OCI-LY7 (cell line): Measurements from ENCODE around the gene LAMB3. TPM values are rescaled to one million over a fixed set of nuclear protein-coding genes. Genes with fewer than 3 reads are reported as not detected.

Experiments used
- BruUV-seq: library from RNA; stranded (reverse); fragments of 400-500 nt; replicated peaks from 2 replicates; lab custom pipeline; 2021; lab: Mats Ljungman, UMichigan
- CTCF ChIA-PET: fragments of 300-600 bp; sonication (Branson Sonifier 250); formaldehyde crosslinking; loops from one replicate; lab custom pipeline; 2022; ENCODE audit warnings: antibody characterized with exemption; ENCODE audit not compliant: unreplicated experiment; lab: Charles Lee
- POLR2A ChIA-PET: fragments of 300-600 bp; sonication (Branson Sonifier 250); formaldehyde crosslinking; loops from one replicate; lab custom pipeline; 2022; ENCODE audit warnings: antibody characterized with exemption; lab: Charles Lee
- DNase-seq: peaks from one replicate; pipeline ENCODE4 v3.0.0-alpha.2; 2015; ENCODE audit warnings: low spot score
- H2AFZ ChIP-seq: fragments of 200-600 bp; sonication (generic), shearing (Covaris generic); 2 replicates; pipeline ENCODE4 v1.6.1; 2014; ENCODE audit warnings: mild to moderate bottlenecking, antibody characterized with exemption, low read length, moderate library complexity
- H3K27ac ChIP-seq: fragments of 200-600 bp; sonication (generic); 2 replicates; pipeline ENCODE4 v1.5.1; 2014; ENCODE audit warnings: mixed run types, low read depth, mild to moderate bottlenecking, moderate library complexity, low read length, inconsistent platforms; ENCODE audit not compliant: poor library complexity, severe bottlenecking
- H3K36me3 ChIP-seq: fragments of 200-600 bp; sonication (generic); 2 replicates; pipeline ENCODE4 v1.6.1; 2014; ENCODE audit warnings: mild to moderate bottlenecking, antibody characterized with exemption, low read length, moderate library complexity, mixed read lengths; ENCODE audit not compliant: insufficient read depth
- H3K4me1 ChIP-seq: fragments of 200-600 bp; sonication (generic); 2 replicates; pipeline ENCODE4 v1.5.1; 2014; ENCODE audit warnings: mild to moderate bottlenecking, low read length; ENCODE audit not compliant: insufficient read depth, poor library complexity, severe bottlenecking
- H3K4me2 ChIP-seq: fragments of 200-600 bp; sonication (generic); 2 replicates; pipeline ENCODE4 v1.6.1; 2014; ENCODE audit warnings: mild to moderate bottlenecking, low read length
- H3K4me3 ChIP-seq: fragments of 200-600 bp; sonication (generic); 2 replicates; pipeline ENCODE4 v1.5.1; 2014; ENCODE audit warnings: mild to moderate bottlenecking, low read depth, low read length; ENCODE audit not compliant: poor library complexity, severe bottlenecking
- H3K79me2 ChIP-seq: fragments of 200-600 bp; sonication (generic); 2 replicates; pipeline ENCODE4 v1.6.1; 2016; ENCODE audit warnings: low read depth, mild to moderate bottlenecking, low read length, moderate library complexity, mixed read lengths; ENCODE audit not compliant: insufficient read depth
- H3K9me2 ChIP-seq: fragments of 200-600 bp; sonication (generic); 2 replicates; pipeline ENCODE4 v1.6.1; 2016; ENCODE audit warnings: mild to moderate bottlenecking, low read length, mixed read lengths; ENCODE audit not compliant: insufficient read depth
- H3K9me3 ChIP-seq: fragments of 200-600 bp; sonication (generic); 2 replicates; pipeline ENCODE4 v1.6.1; 2014; ENCODE audit warnings: mild to moderate bottlenecking, mixed run types, low read length, mixed read lengths
- H4K20me1 ChIP-seq: fragments of 200-600 bp; sonication (generic); 2 replicates; pipeline ENCODE4 v1.6.1; 2014; ENCODE audit warnings: mild to moderate bottlenecking, antibody characterized with exemption, low read length, moderate library complexity, mixed read lengths; ENCODE audit not compliant: insufficient read depth
- EZH2phosphoT487 ChIP-seq: fragments of 200-600 bp; sonication (generic); IDR thresholded peaks from 2 replicates; pipeline ENCODE4 v1.6.1; 2018; ENCODE audit warnings: low read depth, borderline replicate concordance, mild to moderate bottlenecking, mixed run types, antibody characterized with exemption, low read length, moderate library complexity, mixed read lengths
- intact Hi-C: fragments of 100-400 bp; cut with micrococcal nuclease; formaldehyde crosslinking; loops from one replicate; pipeline ENCODE4 v1.10.0; 2022; ENCODE audit not compliant: unreplicated experiment
- total RNA-seq, 2 experiments: library from RNA; depleted of rRNA in 1 of 2; stranded (reverse); fragments of >200 nt in 1 of 2; shearing (Covaris generic) in 1 of 2; gene quantifications; 2 replicates each; pipeline ENCODE4 v1.2.3, GENCODE V29; 2014 to 2022
- TF ChIP-seq, protein P1 (sequence below): fragments of 200-600 bp; sonication (generic); conservative IDR thresholded peaks from 2 replicates; pipeline ENCODE4 v1.5.1; 2014; ENCODE audit warnings: mild to moderate bottlenecking, antibody characterized with exemption, low read length, moderate library complexity, mixed read lengths

The LAMB3 gene
- total RNA-seq, 2 experiments from 2014 or later, result 0.41 to 0.46 TPM

DNA sequence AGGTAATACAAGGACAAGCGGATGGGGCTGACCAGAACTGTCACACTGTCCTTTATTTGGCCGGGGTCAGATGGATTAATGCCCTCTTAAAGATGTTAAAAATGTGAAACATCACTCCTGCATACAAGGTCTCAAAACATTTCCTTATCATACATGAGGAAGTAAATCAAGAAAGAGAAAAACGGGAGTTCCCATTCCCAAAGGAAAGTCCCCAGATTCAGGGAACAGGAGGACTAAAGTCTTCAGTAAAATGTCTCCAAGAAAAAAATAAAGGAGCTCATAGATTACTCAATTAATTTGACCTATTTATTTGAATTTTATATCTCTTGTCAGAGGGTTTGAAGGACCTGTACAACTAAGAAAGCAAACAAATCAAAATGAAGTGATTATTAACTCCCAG is 39.0 kb upstream of the LAMB3 start:
- H2AFZ ChIP-seq, result no peak overlapping the region
- H3K27ac ChIP-seq, result no peak overlapping the region
- no peaks in the 10 kb centered on the region for H3K36me3 ChIP-seq
- H3K79me2 ChIP-seq, result no peaks in the 10 kb centered on the region
- TF ChIP-seq EZH2phosphoT487, result no peak
- TF ChIP-seq, protein P1, sequence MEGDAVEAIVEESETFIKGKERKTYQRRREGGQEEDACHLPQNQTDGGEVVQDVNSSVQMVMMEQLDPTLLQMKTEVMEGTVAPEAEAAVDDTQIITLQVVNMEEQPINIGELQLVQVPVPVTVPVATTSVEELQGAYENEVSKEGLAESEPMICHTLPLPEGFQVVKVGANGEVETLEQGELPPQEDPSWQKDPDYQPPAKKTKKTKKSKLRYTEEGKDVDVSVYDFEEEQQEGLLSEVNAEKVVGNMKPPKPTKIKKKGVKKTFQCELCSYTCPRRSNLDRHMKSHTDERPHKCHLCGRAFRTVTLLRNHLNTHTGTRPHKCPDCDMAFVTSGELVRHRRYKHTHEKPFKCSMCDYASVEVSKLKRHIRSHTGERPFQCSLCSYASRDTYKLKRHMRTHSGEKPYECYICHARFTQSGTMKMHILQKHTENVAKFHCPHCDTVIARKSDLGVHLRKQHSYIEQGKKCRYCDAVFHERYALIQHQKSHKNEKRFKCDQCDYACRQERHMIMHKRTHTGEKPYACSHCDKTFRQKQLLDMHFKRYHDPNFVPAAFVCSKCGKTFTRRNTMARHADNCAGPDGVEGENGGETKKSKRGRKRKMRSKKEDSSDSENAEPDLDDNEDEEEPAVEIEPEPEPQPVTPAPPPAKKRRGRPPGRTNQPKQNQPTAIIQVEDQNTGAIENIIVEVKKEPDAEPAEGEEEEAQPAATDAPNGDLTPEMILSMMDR, result no peak
- H3K4me2 ChIP-seq, result no peak overlapping the region
- no TSS peak for BruUV-seq
- H3K4me1 ChIP-seq, result no peaks in the 10 kb centered on the region
- intact Hi-C loops, result loop anchor here (5.0 kb wide), 1 partner anchor 56 kb away; no protein-coding TSS in a partner anchor
- ChIA-PET POLR2A (no interaction called here), CTCF (no interaction called here)
- no peaks in the 10 kb centered on the region for H4K20me1 ChIP-seq
- no peak for DNase-seq
- no peaks in the 10 kb centered on the region for H3K9me2 ChIP-seq
- H3K9me3 ChIP-seq, result no peaks in the 10 kb centered on the region
- no peak overlapping the region for H3K4me3 ChIP-seq

DNA sequence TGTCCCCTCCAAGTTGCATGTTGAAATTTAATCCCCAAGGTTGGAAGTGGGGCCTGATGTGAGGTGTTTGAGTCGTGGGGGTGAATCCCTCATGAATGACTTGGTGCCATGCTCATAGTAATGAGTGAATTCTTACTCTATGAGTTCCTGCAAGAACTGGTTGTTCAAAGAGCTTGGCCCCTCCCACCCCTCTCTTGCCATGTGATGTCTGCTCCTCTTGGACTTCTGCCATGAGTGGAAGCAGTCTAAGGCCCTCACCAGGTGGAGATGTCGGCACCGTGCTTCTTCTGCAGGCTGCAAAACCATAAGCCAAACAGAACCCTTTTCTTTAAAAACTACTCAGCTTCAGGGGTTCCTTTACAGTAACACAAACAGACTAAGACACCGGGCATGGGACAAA is 37.3 kb upstream of the LAMB3 start:
- intact Hi-C loops, result no loop called here
- DNase-seq, result no peak
- Histone ChIP-seq H3K4me2 (no peak overlapping the region), H3K4me3 (no peak overlapping the region), H3K9me2 (no peaks in the 10 kb centered on the region), H3K79me2 (no peaks in the 10 kb centered on the region), H2AFZ (no peak overlapping the region), H3K4me1 (peaks cover 4% of the 10 kb centered on the region), H3K27ac (no peak overlapping the region), H3K9me3 (no peaks in the 10 kb centered on the region), H4K20me1 (no peaks in the 10 kb centered on the region), H3K36me3 (no peaks in the 10 kb centered on the region)
- no TSS peak for BruUV-seq
- POLR2A ChIA-PET, result no interaction called here
- CTCF ChIA-PET, result no interaction called here
- TF ChIP-seq, protein P1, result no peak
- TF ChIP-seq EZH2phosphoT487, result no peak

DNA sequence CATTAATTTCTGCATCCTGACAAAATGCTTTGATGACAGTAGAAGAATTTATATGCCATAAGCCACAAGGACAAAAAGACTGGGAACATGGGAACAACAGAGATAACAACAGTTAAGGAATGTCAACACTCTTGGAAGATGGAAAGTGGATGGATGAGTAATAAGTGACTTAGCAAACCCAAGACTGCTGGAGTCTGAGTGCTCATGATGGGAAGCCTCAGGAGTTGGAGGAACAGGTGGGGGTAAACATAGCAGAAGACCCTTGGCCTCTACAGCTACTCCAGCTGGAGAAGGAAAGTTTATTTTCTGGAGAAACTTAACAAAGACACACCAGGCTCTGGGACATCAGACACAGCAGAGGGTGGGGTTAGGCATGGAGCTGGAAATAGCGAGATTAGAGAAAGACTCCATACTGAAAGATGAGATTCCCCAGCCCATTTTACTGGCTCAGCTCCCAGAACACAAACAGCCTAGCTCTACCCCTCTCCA is 36.6 kb upstream of the LAMB3 start:
- Histone ChIP-seq H3K4me1 (peaks cover 4% of the 10 kb centered on the region), H4K20me1 (no peaks in the 10 kb centered on the region), H3K9me3 (no peaks in the 10 kb centered on the region), H3K4me3 (no peak overlapping the region), H3K36me3 (no peaks in the 10 kb centered on the region), H2AFZ (no peak overlapping the region), H3K27ac (no peak overlapping the region), H3K9me2 (no peaks in the 10 kb centered on the region), H3K79me2 (no peaks in the 10 kb centered on the region), H3K4me2 (no peak overlapping the region)
- intact Hi-C loops, result no loop called here
- CTCF ChIA-PET, result interaction anchor here (0.5 kb wide), 1 partner anchor 62 kb away, joined by 3 read pairs; no protein-coding TSS in a partner anchor
- POLR2A ChIA-PET, result interaction anchor here (0.8 kb wide), 1 partner anchor 15 kb away, joined by 4 read pairs; the partner anchor contains the start of gene HSD11B1
- no TSS peak for BruUV-seq
- no peak for TF ChIP-seq EZH2phosphoT487
- TF ChIP-seq, protein P1, result no peak
- no peak for DNase-seq
